GM19240 (cell line): ENCODE measurements around the gene RFXAP.
"Not testable (repeated sequence)": the region's sequence is repeated elsewhere in the genome, so short reads cannot be mapped to it uniquely, and the experiment has no call there.

Source experiments
- DNase-seq: peaks from one replicate; pipeline ENCODE4 v3.0.0; 2011; ENCODE audit warnings: low spot score; ENCODE audit not compliant: insufficient read length

Gene RFXAP

GRCh38 chr13:36818804-36819738 is at the start of gene RFXAP:
TSS of gene RFXAP (plus strand) at chr13:36819222. CDS start at chr13:36819358, 136 bp downstream.
- peak; percentile 84 for DNase-seq

GRCh38 chr13:36769545-36769944 is 49.5 kb upstream of the RFXAP start:
- DNase-seq = no peak

- no peak for DNase-seq
Observed at GRCh38 chr13:36770741-36771140, 48.3 kb upstream of the RFXAP start.

- DNase-seq = no peak
Observed at GRCh38 chr13:36772853-36773252, 46.2 kb upstream of the RFXAP start.

- DNase-seq = no peak
Observed at GRCh38 chr13:36774931-36775330, 44.1 kb upstream of the RFXAP start.

- no peak for DNase-seq
Observed at GRCh38 chr13:36776175-36776574, 42.8 kb upstream of the RFXAP start.

GRCh38 chr13:36778083-36778671 is 40.8 kb upstream of the RFXAP start:
- no peak for DNase-seq

GRCh38 chr13:36783890-36784289 is 35.1 kb upstream of the RFXAP start:
- DNase-seq = no peak

GRCh38 chr13:36786175-36786574 is 32.8 kb upstream of the RFXAP start:
- DNase-seq = not testable (repeated sequence)

- DNase-seq = no peak
Observed at GRCh38 chr13:36787181-36787580, 31.8 kb upstream of the RFXAP start.

GRCh38 chr13:36788276-36788675 is 30.7 kb upstream of the RFXAP start:
- DNase-seq = no peak

- DNase-seq = no peak
Observed at GRCh38 chr13:36789061-36789460, 30.0 kb upstream of the RFXAP start.

GRCh38 chr13:36789730-36790129 is 29.3 kb upstream of the RFXAP start:
- DNase-seq = no peak

GRCh38 chr13:36794706-36795105 is 24.3 kb upstream of the RFXAP start:
- no peak for DNase-seq

GRCh38 chr13:36795463-36795862 is 23.6 kb upstream of the RFXAP start:
- DNase-seq = no peak

GRCh38 chr13:36796052-36796451 is 23.0 kb upstream of the RFXAP start:
- no peak for DNase-seq

GRCh38 chr13:36801035-36801434 is 18.0 kb upstream of the RFXAP start:
- DNase-seq = no peak

- no peak for DNase-seq
Observed at GRCh38 chr13:36804588-36804987, 14.4 kb upstream of the RFXAP start.

GRCh38 chr13:36806102-36806501 is 12.9 kb upstream of the RFXAP start:
- DNase-seq = no peak

- DNase-seq = no peak
Observed at GRCh38 chr13:36807616-36808015, 11.4 kb upstream of the RFXAP start.

GRCh38 chr13:36813225-36813624 is 5.8 kb upstream of the RFXAP start:
- no peak for DNase-seq

- DNase-seq = no peak
Observed at GRCh38 chr13:36814465-36814864, 4.6 kb upstream of the RFXAP start.

GRCh38 chr13:36815062-36815461 is 4.0 kb upstream of the RFXAP start:
- no peak for DNase-seq
